ENCODE data around the gene CD46.

- no peak for TF ChIP-seq CTCF (conservative IDR thresholded peaks at IDR 0.05)
- no peak for TF ChIP-seq ZFX (IDR thresholded peaks at IDR 0.05)
Observed at GRCh38 chr1:207807690-207808321, 56.0 kb downstream of the CD46 start.
